ENCODE measurements around the gene CNIH2. TPM values are rescaled to one million over a fixed set of nuclear protein-coding genes. Genes with fewer than 3 reads are reported as not detected.

CNIH2 gene
- total and polyA plus RNA-seq, 2 of the 8 experiments (the other 6 are each of a cell fraction or from before 2014, with no cell fraction given), result 12.5 to 15.8 TPM

GRCh38 chr11:66243782-66244535 is 34.0 kb upstream of the CNIH2 start (continued):
- TF ChIP-seq TAF7 (optimal IDR thresholded peaks at IDR 0.05; ENCODE audit: borderline replicate concordance, low read depth, low read length) (no peak), USF2 (IDR thresholded peaks at IDR 0.05; ENCODE audit: low read length) (no peak), ASH2L (IDR thresholded peaks at IDR 0.05; ENCODE audit: low read length) (no peak), BACH1 (IDR thresholded peaks at IDR 0.05; ENCODE audit: low read length) (no peak), POLR2A (IDR thresholded peaks at IDR 0.05; ENCODE audit: control extremely low read depth in 1 of 2, low read depth in 2 of 2, low read length in 2 of 2) (no peak)

Measured in H1 (cell line).